ENCODE results near the gene APOL4. TPM values are rescaled to one million over a fixed set of nuclear protein-coding genes. Genes with fewer than 3 reads are reported as not detected.

Gene APOL4
- total RNA-seq, 1 experiment from 2014 or later, result 1.6 TPM

- no peak overlapping the region for H3K27ac ChIP-seq (ENCODE audit: low read depth, low read length, poor library complexity, severe bottlenecking)
- no TSS peak for BruUV-seq (replicated peaks)
- H3K27me3 ChIP-seq (replicated peaks; ENCODE audit: insufficient read depth, low read depth, low read length, poor library complexity), result no peaks in the 10 kb centered on the region
- CTCF ChIA-PET, result no interaction called here
- H3K36me3 ChIP-seq (ENCODE audit: insufficient read depth, low read length, poor library complexity, severe bottlenecking), result no peaks in the 10 kb centered on the region
- H3K9me3 ChIP-seq (ENCODE audit: low read depth, low read length, poor library complexity, severe bottlenecking), result no peaks in the 10 kb centered on the region
- POLR2A ChIA-PET (ENCODE audit: low non-redundant PET), result no interaction called here
- H3K4me1 ChIP-seq (ENCODE audit: insufficient read depth, low read length, poor library complexity, severe bottlenecking), result no peaks in the 10 kb centered on the region
- TF ChIP-seq EZH2 (IDR thresholded peaks at IDR 0.05; ENCODE audit: borderline replicate concordance, low read depth, low read length, poor library complexity, severe bottlenecking), result no peak
- TF ChIP-seq, protein P1, sequence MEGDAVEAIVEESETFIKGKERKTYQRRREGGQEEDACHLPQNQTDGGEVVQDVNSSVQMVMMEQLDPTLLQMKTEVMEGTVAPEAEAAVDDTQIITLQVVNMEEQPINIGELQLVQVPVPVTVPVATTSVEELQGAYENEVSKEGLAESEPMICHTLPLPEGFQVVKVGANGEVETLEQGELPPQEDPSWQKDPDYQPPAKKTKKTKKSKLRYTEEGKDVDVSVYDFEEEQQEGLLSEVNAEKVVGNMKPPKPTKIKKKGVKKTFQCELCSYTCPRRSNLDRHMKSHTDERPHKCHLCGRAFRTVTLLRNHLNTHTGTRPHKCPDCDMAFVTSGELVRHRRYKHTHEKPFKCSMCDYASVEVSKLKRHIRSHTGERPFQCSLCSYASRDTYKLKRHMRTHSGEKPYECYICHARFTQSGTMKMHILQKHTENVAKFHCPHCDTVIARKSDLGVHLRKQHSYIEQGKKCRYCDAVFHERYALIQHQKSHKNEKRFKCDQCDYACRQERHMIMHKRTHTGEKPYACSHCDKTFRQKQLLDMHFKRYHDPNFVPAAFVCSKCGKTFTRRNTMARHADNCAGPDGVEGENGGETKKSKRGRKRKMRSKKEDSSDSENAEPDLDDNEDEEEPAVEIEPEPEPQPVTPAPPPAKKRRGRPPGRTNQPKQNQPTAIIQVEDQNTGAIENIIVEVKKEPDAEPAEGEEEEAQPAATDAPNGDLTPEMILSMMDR (conservative IDR thresholded peaks at IDR 0.05; ENCODE audit: low read depth, low read length), result no peak
- no peak overlapping the region for H3K4me3 ChIP-seq (ENCODE audit: low read depth, low read length, poor library complexity, severe bottlenecking)
- intact Hi-C loops (cut with micrococcal nuclease; ENCODE audit: unreplicated experiment), result no loop called here
- DNase-seq (ENCODE audit: low spot score), result no peak
Measured at GRCh38 chr22:36152088-36152487, 49.5 kb downstream of the APOL4 start.

- BruUV-seq (replicated peaks), result no TSS peak
- H3K27me3 ChIP-seq (replicated peaks; ENCODE audit: insufficient read depth, low read depth, low read length, poor library complexity), result no peaks in the 10 kb centered on the region
- TF ChIP-seq EZH2 (IDR thresholded peaks at IDR 0.05; ENCODE audit: borderline replicate concordance, low read depth, low read length, poor library complexity, severe bottlenecking), result no peak
- TF ChIP-seq, protein P1 (conservative IDR thresholded peaks at IDR 0.05; ENCODE audit: low read depth, low read length), result no peak
- no peak overlapping the region for H3K4me3 ChIP-seq (ENCODE audit: low read depth, low read length, poor library complexity, severe bottlenecking)
- CTCF ChIA-PET, result no interaction called here
- H3K36me3 ChIP-seq (ENCODE audit: insufficient read depth, low read length, poor library complexity, severe bottlenecking), result no peaks in the 10 kb centered on the region
- no peak for DNase-seq (ENCODE audit: low spot score)
- intact Hi-C loops (cut with micrococcal nuclease; ENCODE audit: unreplicated experiment), result no loop called here
- H3K4me1 ChIP-seq (ENCODE audit: insufficient read depth, low read length, poor library complexity, severe bottlenecking), result no peaks in the 10 kb centered on the region
- POLR2A ChIA-PET (ENCODE audit: low non-redundant PET), result no interaction called here
- H3K27ac ChIP-seq (ENCODE audit: low read depth, low read length, poor library complexity, severe bottlenecking), result no peak overlapping the region
- H3K9me3 ChIP-seq (ENCODE audit: low read depth, low read length, poor library complexity, severe bottlenecking), result no peaks in the 10 kb centered on the region
Measured at GRCh38 chr22:36151006-36151595, 50.5 kb downstream of the APOL4 start.

- intact Hi-C loops (cut with micrococcal nuclease; ENCODE audit: unreplicated experiment), result loop anchor here (5.0 kb wide), 3 partner anchors 33 to 138 kb away; no protein-coding TSS in a partner anchor
- no TSS peak for BruUV-seq (replicated peaks)
- Histone ChIP-seq H3K27ac (ENCODE audit: low read depth, low read length, poor library complexity, severe bottlenecking) (no peak overlapping the region), H3K9me3 (ENCODE audit: low read depth, low read length, poor library complexity, severe bottlenecking) (no peaks in the 10 kb centered on the region), H3K4me3 (ENCODE audit: low read depth, low read length, poor library complexity, severe bottlenecking) (no peak overlapping the region), H3K27me3 (replicated peaks; ENCODE audit: insufficient read depth, low read depth, low read length, poor library complexity) (no peaks in the 10 kb centered on the region), H3K36me3 (ENCODE audit: insufficient read depth, low read length, poor library complexity, severe bottlenecking) (no peaks in the 10 kb centered on the region), H3K4me1 (ENCODE audit: insufficient read depth, low read length, poor library complexity, severe bottlenecking) (no peaks in the 10 kb centered on the region)
- POLR2A ChIA-PET (ENCODE audit: low non-redundant PET), result no interaction called here
- CTCF ChIA-PET, result no interaction called here
- TF ChIP-seq, protein P1 (conservative IDR thresholded peaks at IDR 0.05; ENCODE audit: low read depth, low read length), result no peak
- no peak for TF ChIP-seq EZH2 (IDR thresholded peaks at IDR 0.05; ENCODE audit: borderline replicate concordance, low read depth, low read length, poor library complexity, severe bottlenecking)
- no peak for DNase-seq (ENCODE audit: low spot score)
Measured at GRCh38 chr22:36149441-36149840, 52.2 kb downstream of the APOL4 start.
